Astrocyte (in vitro differentiated cells and primary cell): ENCODE measurements around the gene PGC. TPM values are rescaled to one million over a fixed set of nuclear protein-coding genes. Genes with fewer than 3 reads are reported as not detected.

Experiments
- DNase-seq: peaks from one replicate; pipeline ENCODE4 v3.0.0-alpha.2; 2010; ENCODE audit warnings: low read depth
- FAIRE-seq: peaks from 2 replicates; lab custom pipeline; 2011; peaks lifted over from hg19 to GRCh38; lab: Jason Lieb, UNC
- H2AFZ ChIP-seq: 2 replicates; pipeline ENCODE4 v1.6.0; 2012; ENCODE audit warnings: low read depth, low read length, inconsistent platforms
- H3K27ac ChIP-seq: 2 replicates; pipeline ENCODE4 v1.5.1; 2011; ENCODE audit warnings: low read depth, low read length, inconsistent platforms
- H3K27me3 ChIP-seq: 2 replicates; pipeline ENCODE4 v1.6.0; 2011; ENCODE audit warnings: low read length, inconsistent platforms; ENCODE audit not compliant: insufficient read depth
- H3K36me3 ChIP-seq: 2 replicates; pipeline ENCODE4 v1.5.1; 2011; ENCODE audit warnings: low read length, inconsistent platforms; ENCODE audit not compliant: insufficient read depth
- H3K4me1 ChIP-seq: 2 replicates; pipeline ENCODE4 v1.5.1; 2011; ENCODE audit warnings: low read length, inconsistent platforms; ENCODE audit not compliant: insufficient read depth
- H3K4me2 ChIP-seq: 2 replicates; pipeline ENCODE4 v1.6.0; 2012; ENCODE audit warnings: low read length, inconsistent platforms
- H3K4me3 ChIP-seq: 2 replicates; pipeline ENCODE4 v1.5.1; 2011; ENCODE audit warnings: low read depth, mild to moderate bottlenecking, low read length, inconsistent platforms; ENCODE audit not compliant: insufficient read depth
- H3K79me2 ChIP-seq: 2 replicates; pipeline ENCODE4 v1.6.0; 2012; ENCODE audit warnings: mild to moderate bottlenecking, low read length, inconsistent platforms; ENCODE audit not compliant: insufficient read depth
- H3K9ac ChIP-seq: 2 replicates; pipeline ENCODE4 v1.6.0; 2012; ENCODE audit warnings: mild to moderate bottlenecking, low read length, inconsistent platforms
- H3K9me3 ChIP-seq: 2 replicates; pipeline ENCODE4 v1.5.1; 2012; ENCODE audit warnings: low read depth, mild to moderate bottlenecking, low read length, inconsistent platforms; ENCODE audit not compliant: insufficient read depth
- H4K20me1 ChIP-seq: 2 replicates; pipeline ENCODE4 v1.6.0; 2012; ENCODE audit warnings: low read length, inconsistent platforms; ENCODE audit not compliant: insufficient read depth
- H3K27ac Mint-ChIP-seq: one replicate; pipeline ENCODE4 v1.8.0; 2021; ENCODE audit warnings: mild to moderate bottlenecking, mixed read lengths; ENCODE audit not compliant: unreplicated experiment
- H3K27me3 Mint-ChIP-seq: one replicate; pipeline ENCODE4 v1.8.0; 2021; ENCODE audit warnings: low read depth, mixed read lengths; ENCODE audit not compliant: unreplicated experiment
- H3K36me3 Mint-ChIP-seq: one replicate; pipeline ENCODE4 v1.8.0; 2021; ENCODE audit warnings: low read depth, mixed read lengths; ENCODE audit not compliant: unreplicated experiment
- H3K4me1 Mint-ChIP-seq: one replicate; pipeline ENCODE4 v1.8.0; 2021; ENCODE audit warnings: low read depth, mixed read lengths; ENCODE audit not compliant: unreplicated experiment
- H3K4me3 Mint-ChIP-seq: one replicate; pipeline ENCODE4 v1.8.0; 2021; ENCODE audit warnings: mild to moderate bottlenecking, moderate library complexity, mixed read lengths; ENCODE audit not compliant: unreplicated experiment
- H3K9me3 Mint-ChIP-seq: one replicate; pipeline ENCODE4 v1.8.0; 2021; ENCODE audit warnings: mild to moderate bottlenecking, mixed read lengths; ENCODE audit not compliant: unreplicated experiment
- CTCF ChIP-seq: IDR thresholded peaks from 2 replicates; pipeline ENCODE4 v1.5.1; 2011; ENCODE audit warnings: low read depth, mild to moderate bottlenecking, inconsistent platforms, low read length, moderate library complexity; ENCODE audit not compliant: insufficient read depth
- EZH2 ChIP-seq: IDR thresholded peaks from 2 replicates; pipeline ENCODE4 v1.6.1; 2012; ENCODE audit warnings: mild to moderate bottlenecking, low read length, inconsistent platforms; ENCODE audit not compliant: insufficient read depth
- total RNA-seq: library from RNA; stranded (reverse); gene quantifications from 2 replicates; pipeline ENCODE4 v1.2.1, GENCODE V29; 2021

The PGC gene
- total RNA-seq, 1 donor from 2014 or later = not detected

- H3K4me2 ChIP-seq = peak overlapping the region; percentile 72
- H3K27ac Mint-ChIP-seq = no peak overlapping the region
- peaks cover 3% of the 10 kb centered on the region for H3K36me3 Mint-ChIP-seq
- H3K36me3 ChIP-seq = no peaks in the 10 kb centered on the region
- H3K4me3 ChIP-seq = no peak overlapping the region
- H3K27me3 Mint-ChIP-seq = peaks cover 46% of the 10 kb centered on the region
- FAIRE-seq (no peak), DNase-seq (peak; percentile 61)
- no peaks in the 10 kb centered on the region for H3K9me3 Mint-ChIP-seq
- no peaks in the 10 kb centered on the region for H3K79me2 ChIP-seq
- H3K9ac ChIP-seq = peak overlapping the region; percentile 35
- H3K4me1 Mint-ChIP-seq = peaks cover 3% of the 10 kb centered on the region
- H3K4me3 Mint-ChIP-seq = no peak overlapping the region
- H2AFZ ChIP-seq = peak overlapping the region; percentile 37
- H3K27me3 ChIP-seq = no peaks in the 10 kb centered on the region
- TF ChIP-seq EZH2 (no peak), CTCF (peak; percentile 30)
- peaks cover 17% of the 10 kb centered on the region for H3K4me1 ChIP-seq
- peak overlapping the region; percentile 25 for H3K27ac ChIP-seq
- no peaks in the 10 kb centered on the region for H3K9me3 ChIP-seq
- H4K20me1 ChIP-seq = no peaks in the 10 kb centered on the region
Measured at GRCh38 chr6:41705996-41706835, 41.0 kb downstream of the PGC start.

DNA sequence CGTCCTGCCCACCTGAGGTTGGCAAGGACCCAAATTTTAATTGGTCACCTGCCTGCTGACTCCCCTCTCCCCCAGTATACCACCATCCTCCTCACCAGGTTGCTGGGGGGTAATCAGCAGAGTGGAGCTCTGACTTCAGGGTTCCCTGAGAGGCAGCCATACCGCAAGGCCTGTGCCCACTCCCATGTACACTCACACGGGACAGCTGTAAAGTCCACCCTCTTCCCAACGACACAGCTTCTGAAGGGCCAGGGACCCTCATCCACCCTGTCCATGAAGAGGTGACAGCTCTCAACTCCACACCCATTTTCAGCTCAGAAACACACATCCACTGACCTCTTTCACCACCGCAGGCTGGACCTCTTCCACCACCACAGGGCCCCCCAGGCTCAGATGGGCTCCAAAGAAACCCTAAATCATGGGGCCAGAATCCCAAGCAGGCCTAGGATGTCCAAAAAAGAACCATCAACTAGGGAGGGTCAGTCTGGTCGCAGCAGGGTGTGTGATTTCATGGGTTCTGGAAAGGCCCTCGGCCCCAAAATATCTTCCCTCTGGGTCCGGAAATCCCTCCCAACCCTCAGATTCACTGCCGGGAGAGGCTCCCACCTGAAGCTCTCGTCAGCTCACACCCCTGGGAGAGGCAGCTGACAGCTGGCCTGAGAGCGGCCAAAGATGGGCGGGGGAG lies 41.7 kb downstream of the PGC start:
- no peaks in the 10 kb centered on the region for H3K27me3 ChIP-seq
- Mint-ChIP-seq H3K4me1 (peaks cover 3% of the 10 kb centered on the region), H3K4me3 (no peak overlapping the region), H3K9me3 (no peaks in the 10 kb centered on the region), H3K27ac (peak overlapping the region; percentile 34), H3K27me3 (peaks cover 46% of the 10 kb centered on the region), H3K36me3 (no peaks in the 10 kb centered on the region)
- H2AFZ ChIP-seq = peak overlapping the region; percentile 37
- H3K79me2 ChIP-seq = no peaks in the 10 kb centered on the region
- peak overlapping the region; percentile 35 for H3K9ac ChIP-seq
- H3K36me3 ChIP-seq = no peaks in the 10 kb centered on the region
- DNase-seq = no peak
- peak overlapping the region; percentile 72 for H3K4me2 ChIP-seq
- no peak for TF ChIP-seq CTCF
- TF ChIP-seq EZH2 = no peak
- H3K9me3 ChIP-seq = no peaks in the 10 kb centered on the region
- no peak for FAIRE-seq
- H4K20me1 ChIP-seq = no peaks in the 10 kb centered on the region
- H3K4me3 ChIP-seq = no peak overlapping the region
- H3K4me1 ChIP-seq = peaks cover 24% of the 10 kb centered on the region
- H3K27ac ChIP-seq = no peak overlapping the region
